HepG2 (cell line): ENCODE results near the gene TBC1D22A. TPM values are rescaled to one million over a fixed set of nuclear protein-coding genes. Genes with fewer than 3 reads are reported as not detected.

Source experiments
- ARHGAP35 ChIP-seq: sonication (generic); formaldehyde crosslinking; IDR thresholded peaks from 2 replicates; pipeline ENCODE4 v1.9.0; 2022; ENCODE audit warnings: mild to moderate bottlenecking, inconsistent platforms, moderate library complexity, missing genetic modification reagents, borderline replicate concordance
- ATF3 ChIP-seq: sonication (generic); formaldehyde crosslinking; IDR thresholded peaks from 2 replicates; pipeline ENCODE4 v1.4.0; 2020; ENCODE audit warnings: missing genetic modification reagents
- CHD4 ChIP-seq: fragments of 200-600 bp; sonication (generic); IDR thresholded peaks from 2 replicates; pipeline ENCODE4 v1.7.0; 2017; ENCODE audit warnings: mild to moderate bottlenecking, low read length, borderline replicate concordance
- GMEB2 ChIP-seq: IDR thresholded peaks from 2 replicates; pipeline ENCODE4 v1.6.1; 2016; ENCODE audit warnings: missing biosample characterization, missing genetic modification reagents, low read depth
- HDAC2 ChIP-seq: sonication (generic); formaldehyde crosslinking; IDR thresholded peaks from 2 replicates; pipeline ENCODE4 v1.4.0; 2020; ENCODE audit warnings: missing genetic modification reagents
- MXI1 ChIP-seq: IDR thresholded peaks from 3 replicates; pipeline ENCODE4 v1.6.1; 2012; ENCODE audit warnings: low read depth, low read length, inconsistent platforms, borderline replicate concordance
- NFYC ChIP-seq: IDR thresholded peaks from 2 replicates; pipeline ENCODE4 v1.6.1; 2016; ENCODE audit warnings: missing genetic modification reagents, missing compliant biosample characterization
- PHF20 ChIP-seq: sonication (generic); formaldehyde crosslinking; IDR thresholded peaks from 2 replicates; pipeline ENCODE4 v1.5.0; 2020; ENCODE audit warnings: mild to moderate bottlenecking, missing genetic modification reagents
- PHF21A ChIP-seq: sonication (generic); formaldehyde crosslinking; IDR thresholded peaks from 2 replicates; pipeline ENCODE4 v1.5.0; 2020; ENCODE audit warnings: mild to moderate bottlenecking, missing genetic modification reagents
- POGZ ChIP-seq: sonication (generic); formaldehyde crosslinking; IDR thresholded peaks from 2 replicates; pipeline ENCODE4 v1.4.0; 2020; ENCODE audit warnings: mild to moderate bottlenecking, missing genetic modification reagents
- POLR2A ChIP-seq, 2 experiments: IDR thresholded peaks; 2 replicates each; pipeline ENCODE4 v1.6.1; 2011; ENCODE audit warnings: low read depth in 2 of 2, low read length in 2 of 2, mild to moderate bottlenecking in 1 of 2, moderate library complexity in 1 of 2; ENCODE audit not compliant: insufficient read depth in 1 of 2
- SALL1 ChIP-seq: sonication (generic); formaldehyde crosslinking; IDR thresholded peaks from 2 replicates; pipeline ENCODE4 v1.8.0; 2022; ENCODE audit warnings: mild to moderate bottlenecking, missing genetic modification reagents
- TBX3 ChIP-seq: fragments of 450-650 bp; IDR thresholded peaks from 2 replicates; pipeline ENCODE4 v1.6.1; 2017; ENCODE audit warnings: antibody characterized with exemption, mild to moderate bottlenecking, inconsistent platforms, borderline replicate concordance
- ZNF549 ChIP-seq: sonication (generic); formaldehyde crosslinking; IDR thresholded peaks from 2 replicates; pipeline ENCODE4 v1.5.0; 2020; ENCODE audit warnings: missing genetic modification reagents
- ZNF577 ChIP-seq: sonication (generic); formaldehyde crosslinking; IDR thresholded peaks from 2 replicates; pipeline ENCODE4 v1.4.0; 2020; ENCODE audit warnings: mild to moderate bottlenecking, low read depth, missing genetic modification reagents, borderline replicate concordance
- ZNF713 ChIP-seq: sonication (generic); formaldehyde crosslinking; IDR thresholded peaks from 2 replicates; pipeline ENCODE4 v1.4.0; 2020; ENCODE audit warnings: mild to moderate bottlenecking, missing genetic modification reagents
- ZNF740 ChIP-seq: sonication (generic); formaldehyde crosslinking; IDR thresholded peaks from 2 replicates; pipeline ENCODE4 v1.4.0; 2020; ENCODE audit warnings: missing genetic modification reagents
- ZSCAN5A ChIP-seq: sonication (generic); formaldehyde crosslinking; IDR thresholded peaks from 2 replicates; pipeline ENCODE4 v1.8.0; 2022; ENCODE audit warnings: mild to moderate bottlenecking, missing genetic modification reagents, borderline replicate concordance
- polyA plus RNA-seq, 8 experiments: library from polyadenylated mRNA; depleted of rRNA in 3 of 8; stranded (reverse) in 7 of 8; unstranded in 1 of 8; fragments of >200 nt; fragmentation: Illumina TruSeq in 4 of 8; extraction: Trizol in 4 of 8; gene quantifications; 2 replicates each; pipeline versions ENCODE4 v1.2.1 to v1.2.3, GENCODE V29; 2011 to 2016; ENCODE audit warnings: low read depth in 4 of 8, missing spikeins in 1 of 8, mixed read lengths in 1 of 8; ENCODE audit not compliant: insufficient read depth in 1 of 8
- total RNA-seq, 5 experiments: library from RNA; depleted of rRNA; stranded (reverse); fragments of >200 nt; fragmentation: Illumina TruSeq; extraction: Trizol; gene quantifications; 2 replicates each; pipeline ENCODE4 v1.2.3, GENCODE V29; 2016; ENCODE audit warnings: low read depth in 1 of 5
- TF ChIP-seq, protein P1 (sequence below): sonication (generic); formaldehyde crosslinking; IDR thresholded peaks from 2 replicates; pipeline ENCODE4 v1.4.0; 2020; ENCODE audit warnings: missing genetic modification reagents
- TF ChIP-seq, protein P2 (sequence below): sonication (generic); formaldehyde crosslinking; IDR thresholded peaks from 2 replicates; pipeline ENCODE4 v1.5.0; 2020; ENCODE audit warnings: mild to moderate bottlenecking, missing genetic modification reagents

The TBC1D22A gene
- total and polyA plus RNA-seq, 2 of the 13 experiments (the other 11 are each of a cell fraction or from before 2014, with no cell fraction given): 17.3 to 18.0 TPM

DNA sequence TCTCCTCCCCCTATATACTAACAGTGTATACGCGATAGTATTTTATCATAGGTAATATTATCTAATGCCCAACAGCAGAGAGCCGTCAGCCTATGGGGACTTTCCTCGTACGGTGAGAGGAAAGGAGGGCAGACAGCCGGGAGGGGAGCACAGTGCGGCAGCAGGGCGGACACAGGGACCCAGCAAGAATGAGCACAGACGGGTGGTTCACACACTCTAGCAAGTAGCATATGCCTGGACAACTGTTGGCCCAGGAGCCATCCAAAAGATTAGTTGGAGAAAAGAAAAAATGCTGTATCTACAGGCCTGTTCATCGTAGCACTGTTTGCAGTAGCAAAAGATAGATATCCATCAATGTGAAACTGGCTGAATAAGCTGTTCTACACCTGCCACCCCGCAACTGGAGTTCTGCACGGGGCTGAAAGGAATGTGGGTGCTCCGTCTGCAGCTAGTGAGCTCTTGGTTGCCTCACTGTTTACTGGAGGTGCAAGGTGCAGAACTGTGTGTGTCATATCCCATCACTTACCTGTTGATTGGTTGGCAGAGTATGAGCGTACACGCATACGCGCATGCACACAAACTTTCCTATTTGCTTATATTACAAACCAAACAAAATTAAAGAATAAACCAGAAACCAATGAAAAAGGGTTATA lies 324.3 kb downstream of the TBC1D22A start (continued):
- TF ChIP-seq, protein P1, sequence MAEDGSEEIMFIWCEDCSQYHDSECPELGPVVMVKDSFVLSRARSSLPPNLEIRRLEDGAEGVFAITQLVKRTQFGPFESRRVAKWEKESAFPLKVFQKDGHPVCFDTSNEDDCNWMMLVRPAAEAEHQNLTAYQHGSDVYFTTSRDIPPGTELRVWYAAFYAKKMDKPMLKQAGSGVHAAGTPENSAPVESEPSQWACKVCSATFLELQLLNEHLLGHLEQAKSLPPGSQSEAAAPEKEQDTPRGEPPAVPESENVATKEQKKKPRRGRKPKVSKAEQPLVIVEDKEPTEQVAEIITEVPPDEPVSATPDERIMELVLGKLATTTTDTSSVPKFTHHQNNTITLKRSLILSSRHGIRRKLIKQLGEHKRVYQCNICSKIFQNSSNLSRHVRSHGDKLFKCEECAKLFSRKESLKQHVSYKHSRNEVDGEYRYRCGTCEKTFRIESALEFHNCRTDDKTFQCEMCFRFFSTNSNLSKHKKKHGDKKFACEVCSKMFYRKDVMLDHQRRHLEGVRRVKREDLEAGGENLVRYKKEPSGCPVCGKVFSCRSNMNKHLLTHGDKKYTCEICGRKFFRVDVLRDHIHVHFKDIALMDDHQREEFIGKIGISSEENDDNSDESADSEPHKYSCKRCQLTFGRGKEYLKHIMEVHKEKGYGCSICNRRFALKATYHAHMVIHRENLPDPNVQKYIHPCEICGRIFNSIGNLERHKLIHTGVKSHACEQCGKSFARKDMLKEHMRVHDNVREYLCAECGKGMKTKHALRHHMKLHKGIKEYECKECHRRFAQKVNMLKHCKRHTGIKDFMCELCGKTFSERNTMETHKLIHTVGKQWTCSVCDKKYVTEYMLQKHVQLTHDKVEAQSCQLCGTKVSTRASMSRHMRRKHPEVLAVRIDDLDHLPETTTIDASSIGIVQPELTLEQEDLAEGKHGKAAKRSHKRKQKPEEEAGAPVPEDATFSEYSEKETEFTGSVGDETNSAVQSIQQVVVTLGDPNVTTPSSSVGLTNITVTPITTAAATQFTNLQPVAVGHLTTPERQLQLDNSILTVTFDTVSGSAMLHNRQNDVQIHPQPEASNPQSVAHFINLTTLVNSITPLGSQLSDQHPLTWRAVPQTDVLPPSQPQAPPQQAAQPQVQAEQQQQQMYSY: no peak
- TF ChIP-seq ZNF577 (CRISPR knock-in tag) (no peak), POLR2A (IDR thresholded peaks at IDR 0.05; ENCODE audit: insufficient read depth in 1 of 2, low read depth in 2 of 2, low read length in 2 of 2) (peak; percentile 41 to 59; a peak in 3 of 4 replicates), PHF20 (CRISPR knock-in tag) (no peak), ZNF713 (CRISPR knock-in tag) (no peak), ARHGAP35 (no peak), SALL1 (CRISPR knock-in tag) (peak; percentile 91), PHF21A (CRISPR knock-in tag) (peak; percentile 51), GMEB2 (no peak), ZSCAN5A (CRISPR knock-in tag) (no peak), NFYC (peak; percentile 60; the same call in 1 of the 2 replicates), ZNF549 (CRISPR knock-in tag) (0 out of 2 replicates have a peak, but pooled peaks have one; percentile 52), MXI1 (peak; percentile 69; the same call in 1 of the 3 replicates), HDAC2 (CRISPR knock-in tag) (peak; percentile 65; the same call in 1 of the 2 replicates), POGZ (CRISPR knock-in tag) (peak; percentile 57), CHD4 (no peak), TBX3 (peak; percentile 56; the same call in 1 of the 2 replicates), ZNF740 (CRISPR knock-in tag) (no peak), ATF3 (CRISPR knock-in tag) (peak; percentile 79)
- TF ChIP-seq, protein P2, sequence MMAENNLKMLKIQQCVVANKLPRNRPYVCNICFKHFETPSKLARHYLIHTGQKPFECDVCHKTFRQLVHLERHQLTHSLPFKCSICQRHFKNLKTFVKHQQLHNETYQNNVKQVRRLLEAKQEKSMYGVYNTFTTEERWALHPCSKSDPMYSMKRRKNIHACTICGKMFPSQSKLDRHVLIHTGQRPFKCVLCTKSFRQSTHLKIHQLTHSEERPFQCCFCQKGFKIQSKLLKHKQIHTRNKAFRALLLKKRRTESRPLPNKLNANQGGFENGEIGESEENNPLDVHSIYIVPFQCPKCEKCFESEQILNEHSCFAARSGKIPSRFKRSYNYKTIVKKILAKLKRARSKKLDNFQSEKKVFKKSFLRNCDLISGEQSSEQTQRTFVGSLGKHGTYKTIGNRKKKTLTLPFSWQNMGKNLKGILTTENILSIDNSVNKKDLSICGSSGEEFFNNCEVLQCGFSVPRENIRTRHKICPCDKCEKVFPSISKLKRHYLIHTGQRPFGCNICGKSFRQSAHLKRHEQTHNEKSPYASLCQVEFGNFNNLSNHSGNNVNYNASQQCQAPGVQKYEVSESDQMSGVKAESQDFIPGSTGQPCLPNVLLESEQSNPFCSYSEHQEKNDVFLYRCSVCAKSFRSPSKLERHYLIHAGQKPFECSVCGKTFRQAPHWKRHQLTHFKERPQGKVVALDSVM (CRISPR knock-in tag): no peak
